ENCODE data around the gene CRYZL1.

The CRYZL1 gene

GRCh38 chr21:33658919-33659567 lies 17.5 kb upstream of the CRYZL1 start:
- H3K4me1 ChIP-seq (ENCODE audit: insufficient read depth, low read length, severe bottlenecking) = no peaks in the 10 kb centered on the region
- TF ChIP-seq CTCF (IDR thresholded peaks at IDR 0.05; ENCODE audit: low read length) = no peak
- no peak for TF ChIP-seq EZH2 (IDR thresholded peaks at IDR 0.05; ENCODE audit: borderline replicate concordance, low read length)

GRCh38 chr21:33657124-33657820 lies 15.7 kb upstream of the CRYZL1 start:
- no peak for TF ChIP-seq CTCF (IDR thresholded peaks at IDR 0.05; ENCODE audit: low read length)
- TF ChIP-seq EZH2 (IDR thresholded peaks at IDR 0.05; ENCODE audit: borderline replicate concordance, low read length) = no peak
- H3K27me3 ChIP-seq (ENCODE audit: insufficient read depth, low read length) = peaks cover 7% of the 10 kb centered on the region; the same call in 1 of the 2 replicates
- no peak overlapping the region for H3K4me3 ChIP-seq (ENCODE audit: low read depth, low read length, poor library complexity, severe bottlenecking)
- H3K9me2 ChIP-seq (ENCODE audit: low read depth, low read length) = no peaks in the 10 kb centered on the region
- no peak overlapping the region for H2AFZ ChIP-seq (ENCODE audit: low read length)
- H3F3A ChIP-seq (ENCODE audit: insufficient read depth, low read length) = no peaks in the 10 kb centered on the region
- H4K20me1 ChIP-seq (ENCODE audit: insufficient read depth, low read length) = no peaks in the 10 kb centered on the region
- H3K79me2 ChIP-seq (ENCODE audit: insufficient read depth, low read length) = no peaks in the 10 kb centered on the region
- no peak overlapping the region for H3K4me2 ChIP-seq (ENCODE audit: low read length)
- no peak overlapping the region for H3K9ac ChIP-seq (ENCODE audit: low read length)
- H3K36me3 ChIP-seq (ENCODE audit: insufficient read depth, low read length) = no peaks in the 10 kb centered on the region; the same call in 1 of the 2 replicates
- H3K9me3 ChIP-seq (ENCODE audit: low read length) = no peaks in the 10 kb centered on the region; the same call in 1 of the 2 replicates
- no peaks in the 10 kb centered on the region for H3K4me1 ChIP-seq (ENCODE audit: insufficient read depth, low read length, severe bottlenecking)
- H3K27ac ChIP-seq (ENCODE audit: low read depth, low read length, poor library complexity, severe bottlenecking) = no peak overlapping the region

More at GRCh38 chr21:33658919-33659567, 17.5 kb upstream of the CRYZL1 start:
- no peaks in the 10 kb centered on the region; the same call in 1 of the 2 replicates for H3K9me3 ChIP-seq (ENCODE audit: low read length)
- H3K4me3 ChIP-seq (ENCODE audit: low read depth, low read length, poor library complexity, severe bottlenecking) = no peak overlapping the region
- H4K20me1 ChIP-seq (ENCODE audit: insufficient read depth, low read length) = no peaks in the 10 kb centered on the region
- no peak overlapping the region for H3K27ac ChIP-seq (ENCODE audit: low read depth, low read length, poor library complexity, severe bottlenecking)
- no peaks in the 10 kb centered on the region for H3K9me2 ChIP-seq (ENCODE audit: low read depth, low read length)
- H3F3A ChIP-seq (ENCODE audit: insufficient read depth, low read length) = no peaks in the 10 kb centered on the region
- no peak overlapping the region for H3K9ac ChIP-seq (ENCODE audit: low read length)
- no peak overlapping the region for H2AFZ ChIP-seq (ENCODE audit: low read length)
- H3K27me3 ChIP-seq (ENCODE audit: insufficient read depth, low read length) = peaks cover 9% of the 10 kb centered on the region; the same call in 1 of the 2 replicates
- no peak overlapping the region for H3K4me2 ChIP-seq (ENCODE audit: low read length)
- no peaks in the 10 kb centered on the region for H3K79me2 ChIP-seq (ENCODE audit: insufficient read depth, low read length)
- H3K36me3 ChIP-seq (ENCODE audit: insufficient read depth, low read length) = no peaks in the 10 kb centered on the region; the same call in 1 of the 2 replicates

- no peaks in the 10 kb centered on the region for H3K9me2 ChIP-seq (ENCODE audit: low read depth, low read length)
- no peak overlapping the region for H3K27ac ChIP-seq (ENCODE audit: low read depth, low read length, poor library complexity, severe bottlenecking)
- no peaks in the 10 kb centered on the region for H3F3A ChIP-seq (ENCODE audit: insufficient read depth, low read length)
- no peak overlapping the region for H3K4me3 ChIP-seq (ENCODE audit: low read depth, low read length, poor library complexity, severe bottlenecking)
- H3K27me3 ChIP-seq (ENCODE audit: insufficient read depth, low read length) = peaks cover 2% of the 10 kb centered on the region; the same call in 1 of the 2 replicates
- no peak overlapping the region for H3K9ac ChIP-seq (ENCODE audit: low read length)
- no peak overlapping the region for H3K4me2 ChIP-seq (ENCODE audit: low read length)
- no peaks in the 10 kb centered on the region for H3K79me2 ChIP-seq (ENCODE audit: insufficient read depth, low read length)
- H4K20me1 ChIP-seq (ENCODE audit: insufficient read depth, low read length) = no peaks in the 10 kb centered on the region
- H2AFZ ChIP-seq (ENCODE audit: low read length) = no peak overlapping the region
- H3K9me3 ChIP-seq (ENCODE audit: low read length) = no peaks in the 10 kb centered on the region; the same call in 1 of the 2 replicates
- H3K4me1 ChIP-seq (ENCODE audit: insufficient read depth, low read length, severe bottlenecking) = no peaks in the 10 kb centered on the region
- TF ChIP-seq CTCF (IDR thresholded peaks at IDR 0.05; ENCODE audit: low read length) = no peak
- no peak for TF ChIP-seq EZH2 (IDR thresholded peaks at IDR 0.05; ENCODE audit: borderline replicate concordance, low read length)
- no peaks in the 10 kb centered on the region for H3K36me3 ChIP-seq (ENCODE audit: insufficient read depth, low read length)
Measured at GRCh38 chr21:33655588-33656221, 14.2 kb upstream of the CRYZL1 start.

Measured in OCI-LY1 (cell line).